Right lobe of liver (tissue), 6 donors: ENCODE data around the gene TCF7L2. TPM values are rescaled to one million over a fixed set of nuclear protein-coding genes. Genes with fewer than 3 reads are reported as not detected.

Experiments used
- ATAC-seq, 4 donors: fragments of 200-7000 bp; cut with Tn5 transposase; one replicate each; pipeline ENCODE4 v1.9.1; 2020; ENCODE audit warnings: mild to moderate bottlenecking in 4 of 4, moderate library complexity in 4 of 4
- DNase-seq, 3 donors: peaks; one replicate each; pipeline ENCODE4 v3.0.0-alpha.2; 2020
- H3K27ac ChIP-seq, 3 donors: fragments of 200-600 bp; one replicate each; pipeline ENCODE4 v1.8.0; 2022
- H3K27me3 ChIP-seq, 2 donors: fragments of 200-600 bp; one replicate each; pipeline ENCODE4 v1.8.0; 2022
- H3K36me3 ChIP-seq, 4 donors: fragments of 200-600 bp; sonication (generic) in 1 of 4; one replicate each; pipeline versions ENCODE4 v1.5.1 to v1.8.0; 2017 to 2022; ENCODE audit warnings: control low read depth in 1 of 4
- H3K4me1 ChIP-seq, 4 donors: fragments of 200-600 bp; sonication (generic) in 1 of 4; one replicate each; pipeline versions ENCODE4 v1.5.1 to v1.8.0; 2017 to 2022; ENCODE audit warnings: control low read depth in 1 of 4
- H3K4me3 ChIP-seq, 3 donors: fragments of 200-600 bp; one replicate each; pipeline ENCODE4 v1.8.0; 2022
- H3K9me3 ChIP-seq, 4 donors: fragments of 200-600 bp; sonication (generic) in 1 of 4; one replicate each; pipeline versions ENCODE4 v1.5.1 to v1.8.0; 2017 to 2022; ENCODE audit warnings: control low read depth in 1 of 4
- CTCF ChIP-seq, 4 donors: fragments of 200-600 bp in 3 of 4; fragments of 450-650 bp in 1 of 4; IDR thresholded peaks; one replicate each; pipeline versions ENCODE4 v1.5.1 to v1.8.0; 2016 to 2022; ENCODE audit warnings: antibody characterized with exemption in 4 of 4, mild to moderate bottlenecking in 2 of 4
- POLR2A ChIP-seq: fragments of 450-650 bp; IDR thresholded peaks from one replicate; pipeline ENCODE4 v1.6.1; 2017; ENCODE audit warnings: antibody characterized with exemption, mild to moderate bottlenecking
- WGBS: methylation state at CpG from one replicate; pipeline ENCODE4 v1.1.6; 2018; ENCODE audit warnings: low coverage, low lambda C conversion rate; ENCODE audit not compliant: insufficient coverage; ENCODE audit errors: missing lambda C conversion rate; 5-methylcytosine and 5-hydroxymethylcytosine counted together
- intact Hi-C, 2 donors: fragments of 100-400 bp; cut with DNase I; formaldehyde crosslinking; loops; one replicate each; pipeline versions ENCODE4 v1.11.2 to v1.14.1; 2022
- total RNA-seq, 6 experiments: library from RNA; depleted of rRNA in 2 of 6; stranded (reverse); fragments of >200 nt in 2 of 6; fragmentation: NEBNext Ultra II Directional in 3 of 6; extraction: Animal tissue kit (Norgen Biotek cat#: 25700) in 3 of 6; gene quantifications; one replicate each; pipeline versions ENCODE4 v1.1.0 to v1.2.4, GENCODE V29; 2016 to 2023
- donor health status: DM: no; HTN: yes; CAD: no.
- donor health status: DM: no; HTN: no; CAD: no.
- donor health status: DM: no; HTN: no; CAD: no.
- donor health status: DM: no; HTN: yes; CAD: no.
- donor health status: DM: no; HTN: yes; CAD: no.

Gene TCF7L2
- total RNA-seq, 6 experiments from 2014 or later = 9.4 to 33.2 (median 16.7) TPM

- 62% methylated on average over 8 of the region's 23 CpGs for WGBS
- TF ChIP-seq CTCF (IDR thresholded peaks at IDR 0.05) (no peak), POLR2A (peak; percentile 36)
- intact Hi-C loops = no loop called here
- peak overlapping the region; percentile 61 to 70 (median 68) for H3K27ac ChIP-seq
- peaks cover 0 to 18% (median 5%) of the 10 kb centered on the region in 4 donors for H3K4me1 ChIP-seq
- H3K27me3 ChIP-seq = no peaks in the 10 kb centered on the region
- peak; percentile 80 to 90 (median 86) for ATAC-seq
- H3K4me3 ChIP-seq = no peak overlapping the region
- no peaks in the 10 kb centered on the region for H3K9me3 ChIP-seq
- H3K36me3 ChIP-seq = no peaks in the 10 kb centered on the region
- DNase-seq = peak; percentile 84 to 88 (median 84)
Measured at GRCh38 chr10:113073549-113074189, 123.6 kb downstream of the TCF7L2 start.

- Histone ChIP-seq H3K4me1 (peaks cover 0 to 11% (median 0%) of the 10 kb centered on the region in 4 donors), H3K4me3 (no peak overlapping the region), H3K27me3 (no peaks in the 10 kb centered on the region), H3K27ac (no peak overlapping the region), H3K9me3 (no peaks in the 10 kb centered on the region), H3K36me3 (no peaks in the 10 kb centered on the region)
- no peak for ATAC-seq
- no peak for DNase-seq
- TF ChIP-seq POLR2A (no peak), CTCF (IDR thresholded peaks at IDR 0.05) (no peak)
- intact Hi-C loops = no loop called here
- 73% methylated on average over 1 of the region's 1 CpG for WGBS
Measured at GRCh38 chr10:113076949-113077348, 126.9 kb downstream of the TCF7L2 start.

- no peaks in the 10 kb centered on the region for H3K9me3 ChIP-seq
- no peaks in the 10 kb centered on the region for H3K36me3 ChIP-seq
- no peak overlapping the region for H3K27ac ChIP-seq
- intact Hi-C loops = no loop called here
- 96% methylated on average over 4 of the region's 4 CpGs for WGBS
- H3K4me3 ChIP-seq = no peak overlapping the region
- H3K27me3 ChIP-seq = no peaks in the 10 kb centered on the region
- ATAC-seq = no peak
- DNase-seq = no peak
- TF ChIP-seq POLR2A (no peak), CTCF (IDR thresholded peaks at IDR 0.05) (no peak)
- peaks cover 0 to 10% (median 0%) of the 10 kb centered on the region in 4 donors for H3K4me1 ChIP-seq
Measured at GRCh38 chr10:113078282-113078907, 128.3 kb downstream of the TCF7L2 start.

GRCh38 chr10:113080061-113080924 lies 130.2 kb downstream of the TCF7L2 start:
- TF ChIP-seq POLR2A (no peak), CTCF (IDR thresholded peaks at IDR 0.05) (no peak)
- WGBS = 82% methylated on average over 8 of the region's 8 CpGs
- H3K36me3 ChIP-seq = no peaks in the 10 kb centered on the region
- DNase-seq (no peak), ATAC-seq (no peak)
- intact Hi-C loops = no loop called here
- no peak overlapping the region for H3K27ac ChIP-seq
- H3K4me1 ChIP-seq = no peaks in the 10 kb centered on the region
- H3K4me3 ChIP-seq = no peak overlapping the region
- H3K9me3 ChIP-seq = no peaks in the 10 kb centered on the region
- no peaks in the 10 kb centered on the region for H3K27me3 ChIP-seq
